ENCODE measurements around the gene ATOX1.
"Not testable (repeated sequence)": the region's sequence is repeated elsewhere in the genome, so short reads cannot be mapped to it uniquely, and the experiment has no call there.

ATOX1 gene

GRCh38 chr5:151733358-151734063 lies 24.9 kb downstream of the ATOX1 start:
- DNase-seq (ENCODE audit: low spot score) = no peak

DNA sequence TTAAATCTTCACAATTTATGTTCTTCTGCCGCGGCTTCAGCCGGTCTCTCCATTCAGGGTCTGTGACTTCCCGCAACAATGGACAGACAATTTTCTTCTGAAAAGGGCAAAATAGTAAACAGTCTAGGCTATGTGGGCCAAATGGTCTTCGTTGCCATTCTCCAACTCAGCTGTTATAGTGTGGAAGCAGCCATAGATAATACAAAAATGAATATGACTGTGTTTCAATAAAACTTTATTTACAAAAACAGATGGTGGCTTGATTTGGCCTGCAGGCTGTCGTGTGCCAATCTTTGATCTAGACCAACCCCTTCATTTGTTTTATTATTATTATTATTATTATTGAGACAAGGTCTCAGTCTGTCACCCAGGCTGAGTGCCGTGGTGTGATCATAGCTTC lies 28.1 kb downstream of the ATOX1 start:
- DNase-seq (ENCODE audit: low spot score) = no peak

- not testable (repeated sequence) for DNase-seq (ENCODE audit: low spot score)
Measured at GRCh38 chr5:151729597-151729996, 28.8 kb downstream of the ATOX1 start.

DNA sequence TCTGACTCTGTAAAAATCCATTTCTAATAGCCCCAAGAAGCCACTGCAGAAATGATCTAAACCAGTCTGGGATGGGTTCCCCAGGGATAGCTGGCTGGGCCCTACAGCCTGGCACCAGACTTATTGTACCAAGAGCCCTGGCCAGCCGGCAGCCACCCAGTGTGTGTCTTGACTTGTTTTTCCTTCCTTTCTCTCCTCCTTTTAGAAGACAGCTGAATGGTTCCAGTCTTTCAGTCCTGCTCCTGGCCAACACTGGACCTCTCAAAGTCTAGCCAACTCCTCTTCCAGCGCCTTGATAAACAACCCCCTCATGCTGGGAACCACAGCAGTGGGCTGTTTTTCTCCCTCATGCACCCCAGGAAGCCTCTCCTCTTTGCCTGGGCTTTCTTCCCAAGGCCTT lies 34.1 kb downstream of the ATOX1 start:
- no peak for DNase-seq (ENCODE audit: low spot score)

- no peak for DNase-seq (ENCODE audit: low spot score)
Measured at GRCh38 chr5:151722546-151722945, 35.9 kb downstream of the ATOX1 start.

- DNase-seq (ENCODE audit: low spot score) = no peak
Measured at GRCh38 chr5:151721812-151722391, 36.5 kb downstream of the ATOX1 start.

- no peak for DNase-seq (ENCODE audit: low spot score)
Measured at GRCh38 chr5:151721087-151721646, 37.3 kb downstream of the ATOX1 start.

- DNase-seq (ENCODE audit: low spot score) = no peak
Measured at GRCh38 chr5:151720215-151720614, 38.2 kb downstream of the ATOX1 start.

DNA sequence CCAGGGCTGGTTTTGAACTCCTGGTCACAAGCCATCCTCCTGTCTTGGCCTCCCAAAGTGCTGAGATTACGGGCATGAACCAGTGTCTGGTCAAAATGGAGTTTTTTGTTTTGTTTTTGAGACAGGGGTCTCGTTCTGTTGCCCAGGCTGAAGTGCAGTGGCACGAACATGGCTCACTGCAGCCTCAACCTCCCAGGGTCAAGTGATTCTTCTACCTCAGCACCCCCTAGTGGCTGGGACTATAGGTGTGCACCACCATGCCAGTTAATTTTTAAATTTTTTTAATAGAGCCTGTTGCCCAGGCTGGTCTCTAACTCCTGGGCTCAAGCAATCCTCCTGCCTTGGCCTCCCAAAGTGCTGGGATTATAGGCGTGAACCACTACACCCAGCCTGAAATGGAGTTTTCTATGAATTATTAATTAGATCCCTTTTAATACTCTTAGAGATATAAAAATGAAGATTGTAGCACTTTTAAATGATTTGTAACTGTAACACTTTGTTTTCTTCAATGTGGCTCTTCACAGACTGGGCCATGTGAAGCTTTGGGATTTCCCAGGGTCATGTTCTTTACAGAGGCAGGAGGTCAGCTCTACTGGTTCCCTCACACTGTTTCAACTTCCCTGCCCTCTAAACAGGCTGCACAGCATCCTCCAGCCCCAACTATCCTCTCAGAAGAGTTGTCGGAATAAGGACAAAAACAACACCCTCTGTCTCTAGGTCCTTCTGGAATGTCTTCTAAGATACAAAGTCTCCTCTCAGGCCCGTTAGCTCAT lies 39.0 kb downstream of the ATOX1 start:
- no peak for DNase-seq (ENCODE audit: low spot score)

- DNase-seq (ENCODE audit: low spot score) = peak; percentile 64
Measured at GRCh38 chr5:151718646-151719045, 39.8 kb downstream of the ATOX1 start.

GRCh38 chr5:151718153-151718552 lies 40.3 kb downstream of the ATOX1 start:
- DNase-seq (ENCODE audit: low spot score) = peak; percentile 53

- no peak for DNase-seq (ENCODE audit: low spot score)
Measured at GRCh38 chr5:151717416-151717815, 41.0 kb downstream of the ATOX1 start.

- no peak for DNase-seq (ENCODE audit: low spot score)
Measured at GRCh38 chr5:151709109-151709735, 49.2 kb downstream of the ATOX1 start.

DNA sequence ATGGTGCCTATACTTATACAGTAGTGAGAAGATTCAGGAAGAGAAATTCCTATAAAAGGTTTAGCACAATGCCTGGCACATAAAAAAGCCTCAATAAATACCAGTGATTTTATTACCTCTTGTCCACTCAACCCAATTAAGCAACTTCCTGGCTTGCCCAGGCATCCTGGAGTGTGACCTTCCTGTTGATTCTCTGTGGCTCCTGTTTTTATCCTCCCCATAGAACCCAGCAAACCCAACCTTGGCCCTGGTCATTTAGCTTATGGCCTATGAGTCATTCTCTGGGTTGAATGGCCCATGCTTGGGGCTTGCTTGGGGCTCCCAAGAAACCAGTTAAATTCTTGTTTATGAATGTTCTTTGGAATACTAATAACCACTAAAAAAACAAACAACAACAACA lies 50.3 kb downstream of the ATOX1 start:
- DNase-seq (ENCODE audit: low spot score) = no peak

DNA sequence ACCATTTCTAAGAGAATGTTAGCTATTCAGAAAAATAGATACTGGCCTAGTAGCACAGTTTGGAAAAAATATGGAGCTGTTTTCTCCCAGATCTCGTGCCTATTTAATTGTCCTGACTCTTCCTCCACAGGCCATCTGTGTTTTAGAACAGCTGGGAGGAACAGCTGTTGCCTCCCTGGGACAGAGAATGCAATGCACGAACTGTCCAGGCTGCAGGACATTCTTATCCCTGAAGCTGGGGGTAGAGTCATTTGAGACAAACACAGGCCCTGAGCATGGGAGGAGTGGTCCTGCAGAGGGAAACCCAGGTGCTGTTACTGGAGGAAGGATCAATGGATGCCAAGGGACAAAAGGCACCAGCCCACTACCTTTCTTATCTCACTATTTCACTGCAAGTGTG lies 50.9 kb downstream of the ATOX1 start:
- DNase-seq (ENCODE audit: low spot score) = no peak

GRCh38 chr5:151706906-151707305 lies 51.5 kb downstream of the ATOX1 start:
- DNase-seq (ENCODE audit: low spot score) = no peak

DNA sequence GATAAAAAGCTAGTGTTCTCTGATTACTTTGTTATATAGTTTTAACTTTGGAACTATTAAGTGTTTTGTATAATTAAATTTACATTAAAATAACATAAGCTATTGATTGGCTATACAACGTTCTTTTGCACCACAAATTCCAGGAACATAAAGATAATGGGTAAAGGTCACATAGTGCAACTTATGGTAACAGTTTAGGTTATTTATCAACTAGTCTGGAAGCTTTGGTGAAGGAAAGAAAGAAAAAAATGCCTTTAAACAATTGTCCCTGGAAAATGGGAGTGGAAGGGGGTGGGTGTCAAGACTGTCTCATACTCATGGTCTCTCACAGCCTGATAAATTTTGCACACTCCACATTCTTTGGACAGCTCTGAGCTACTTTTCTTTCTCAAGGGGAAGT lies 54.7 kb downstream of the ATOX1 start:
- no peak for DNase-seq (ENCODE audit: low spot score)

DNA sequence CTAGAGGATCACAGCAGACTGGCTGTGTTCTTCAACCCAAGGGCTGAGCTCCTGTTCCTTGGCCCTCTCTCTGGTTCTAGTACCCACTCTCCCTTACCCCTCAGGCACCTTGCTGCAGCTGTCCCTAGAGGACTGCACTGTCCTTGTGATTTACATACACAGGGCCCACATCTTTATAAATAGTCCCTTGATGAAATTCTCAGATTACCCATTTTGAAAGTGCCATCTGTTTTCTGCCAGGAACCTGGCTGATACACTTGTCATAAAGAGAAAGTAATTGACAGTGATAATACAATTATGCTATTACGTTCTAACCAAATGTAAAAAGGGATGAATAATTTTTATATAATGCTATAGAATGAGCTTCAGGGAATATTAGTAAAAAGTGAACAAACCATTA lies 55.2 kb downstream of the ATOX1 start:
- no peak for DNase-seq (ENCODE audit: low spot score)

- DNase-seq (ENCODE audit: low spot score) = no peak
Measured at GRCh38 chr5:151700820-151701219, 57.6 kb downstream of the ATOX1 start.

- no peak for DNase-seq (ENCODE audit: low spot score)
Measured at GRCh38 chr5:151700296-151700695, 58.1 kb downstream of the ATOX1 start.

DNA sequence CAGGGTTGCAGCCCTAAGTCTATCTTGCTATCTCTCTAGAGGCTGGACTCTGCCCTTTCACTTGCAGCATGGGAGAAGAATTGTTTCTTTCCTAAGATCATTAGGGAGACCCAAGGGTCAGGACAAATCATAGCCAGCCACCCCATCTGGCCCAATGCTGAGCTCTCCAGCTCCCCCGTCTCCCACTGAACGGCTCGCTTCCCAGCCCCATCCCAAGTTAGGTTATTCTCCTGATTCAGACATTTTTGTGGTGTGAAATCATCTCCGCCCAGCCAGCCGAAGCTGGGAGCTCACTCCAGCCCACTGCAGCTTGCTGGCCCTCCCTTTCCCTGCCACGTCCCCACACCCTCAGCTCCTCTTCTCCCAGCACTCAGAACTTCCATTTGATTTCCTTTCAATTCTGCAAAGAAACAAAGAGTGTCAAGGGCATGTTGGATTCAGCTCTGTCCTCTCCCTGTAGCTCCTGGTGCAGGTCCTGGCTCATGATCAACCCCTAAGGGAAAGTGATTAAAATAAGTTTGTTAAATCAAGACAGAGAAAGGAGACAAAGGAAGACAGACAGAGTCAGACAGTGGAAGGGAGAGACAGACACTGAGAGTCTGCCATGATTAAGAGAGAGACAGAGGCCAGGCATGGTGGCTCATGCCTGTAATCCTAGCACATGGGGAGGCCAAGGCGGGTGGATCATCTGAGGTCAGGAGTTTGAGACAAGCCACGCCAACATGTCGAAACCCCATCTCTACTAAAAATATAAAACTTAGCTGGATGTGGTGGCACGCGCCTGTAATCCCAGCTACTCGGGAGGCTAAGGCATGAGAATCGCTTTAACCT lies 59.1 kb downstream of the ATOX1 start:
- DNase-seq (ENCODE audit: low spot score) = peak; percentile 90

DNA sequence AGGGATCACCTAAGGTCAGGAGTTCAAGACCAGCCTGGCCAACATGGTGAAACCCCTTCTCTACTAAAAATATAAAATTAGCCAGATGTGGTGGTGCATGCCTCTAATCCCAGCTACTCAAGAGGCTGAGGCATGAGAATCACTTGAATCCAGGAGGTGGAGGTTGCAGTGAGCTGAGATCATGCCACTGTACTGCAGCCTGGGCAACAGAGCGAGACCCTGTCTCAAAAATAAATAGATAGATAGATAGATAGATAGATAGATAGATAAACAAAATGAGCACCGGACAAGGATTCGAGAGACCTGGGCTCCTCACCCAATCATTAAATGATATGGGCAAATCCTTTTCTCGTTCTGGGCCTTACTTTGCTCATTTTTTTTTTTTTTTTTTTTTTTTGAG lies 60.4 kb downstream of the ATOX1 start:
- DNase-seq (ENCODE audit: low spot score) = not testable (repeated sequence)

Measured in AG08396 (cell line).